ENCODE results near the gene TNFRSF12A. TPM values are rescaled to one million over a fixed set of nuclear protein-coding genes. Genes with fewer than 3 reads are reported as not detected.

TNFRSF12A gene
- total RNA-seq, 4 donors from 2014 or later, result 12.6 to 76.2 (median 24.0) TPM

- intact Hi-C loops (cut with DNase I; ENCODE audit: low total_unique reads), result no loop called here
- H3K4me1 ChIP-seq, result no peaks in the 10 kb centered on the region
- no peaks in the 10 kb centered on the region for H3K9me3 ChIP-seq
- H3K27me3 ChIP-seq, result peaks cover 11 to 12% of the 10 kb centered on the region in 2 donors
- no peak overlapping the region for H3K27ac ChIP-seq
- H3K36me3 ChIP-seq, result no peaks in the 10 kb centered on the region
- TF ChIP-seq POLR2A (IDR thresholded peaks at IDR 0.05) (no peak), CTCF (IDR thresholded peaks at IDR 0.05) (no peak)
- DNase-seq, result no peak
- no peak overlapping the region for H3K4me3 ChIP-seq
Observed at GRCh38 chr16:3007957-3008689, 12.0 kb upstream of the TNFRSF12A start.

- H3K4me3 ChIP-seq, result no peak overlapping the region
- no peaks in the 10 kb centered on the region for H3K36me3 ChIP-seq
- peaks cover 12 to 15% of the 10 kb centered on the region in 2 donors for H3K27me3 ChIP-seq
- no peak overlapping the region for H3K27ac ChIP-seq
- H3K9me3 ChIP-seq, result no peaks in the 10 kb centered on the region
- intact Hi-C loops (cut with DNase I; ENCODE audit: low total_unique reads), result no loop called here
- DNase-seq, result no peak
- H3K4me1 ChIP-seq, result no peaks in the 10 kb centered on the region
- no peak for TF ChIP-seq CTCF (IDR thresholded peaks at IDR 0.05)
- TF ChIP-seq POLR2A (IDR thresholded peaks at IDR 0.05), result no peak
Observed at GRCh38 chr16:3008690-3009037, 11.5 kb upstream of the TNFRSF12A start.

GRCh38 chr16:3009568-3010390 is 10.4 kb upstream of the TNFRSF12A start:
- intact Hi-C loops (cut with DNase I; ENCODE audit: low total_unique reads), result no loop called here
- no peak for DNase-seq
- no peaks in the 10 kb centered on the region for H3K9me3 ChIP-seq
- TF ChIP-seq CTCF (IDR thresholded peaks at IDR 0.05) (no peak), POLR2A (IDR thresholded peaks at IDR 0.05) (no peak)
- no peaks in the 10 kb centered on the region for H3K36me3 ChIP-seq
- H3K4me1 ChIP-seq, result no peaks in the 10 kb centered on the region
- no peak overlapping the region for H3K27ac ChIP-seq
- no peak overlapping the region for H3K4me3 ChIP-seq
- H3K27me3 ChIP-seq, result peaks cover 12 to 15% of the 10 kb centered on the region in 2 donors

- Histone ChIP-seq H3K4me3 (no peak overlapping the region), H3K27me3 (peaks cover 12 to 15% of the 10 kb centered on the region in 2 donors), H3K4me1 (no peaks in the 10 kb centered on the region), H3K9me3 (no peaks in the 10 kb centered on the region), H3K36me3 (no peaks in the 10 kb centered on the region), H3K27ac (no peak overlapping the region)
- intact Hi-C loops (cut with DNase I; ENCODE audit: low total_unique reads), result no loop called here
- no peak for DNase-seq
- TF ChIP-seq CTCF (IDR thresholded peaks at IDR 0.05) (no peak), POLR2A (IDR thresholded peaks at IDR 0.05) (no peak)
Observed at GRCh38 chr16:3010510-3010909, 9.7 kb upstream of the TNFRSF12A start.

- DNase-seq, result no peak
- no peaks in the 10 kb centered on the region for H3K9me3 ChIP-seq
- H3K4me1 ChIP-seq, result no peaks in the 10 kb centered on the region
- H3K36me3 ChIP-seq, result no peaks in the 10 kb centered on the region
- no peak for TF ChIP-seq CTCF (IDR thresholded peaks at IDR 0.05)
- no peak for TF ChIP-seq POLR2A (IDR thresholded peaks at IDR 0.05)
- no peak overlapping the region for H3K27ac ChIP-seq
- H3K27me3 ChIP-seq, result peaks cover 8 to 15% of the 10 kb centered on the region in 2 donors
- H3K4me3 ChIP-seq, result no peak overlapping the region
- intact Hi-C loops (cut with DNase I; ENCODE audit: low total_unique reads), result no loop called here
Observed at GRCh38 chr16:3012246-3012645, 7.9 kb upstream of the TNFRSF12A start.
